ENCODE results near the gene HSP90AB1.

HSP90AB1 gene

GRCh38 chr6:44235891-44236516, 10.9 kb upstream of the HSP90AB1 start:
- DNase-seq: no peak

GRCh38 chr6:44237021-44237812, 9.7 kb upstream of the HSP90AB1 start:
- peak in 11 of 14 donors; percentile 54 to 94 (median 80) for DNase-seq

GRCh38 chr6:44237813-44238433, 9.0 kb upstream of the HSP90AB1 start:
- DNase-seq: peak in 13 of 14 donors; percentile 37 to 87 (median 80)

GRCh38 chr6:44238687-44239350, 8.1 kb upstream of the HSP90AB1 start:
- no peak for DNase-seq

GRCh38 chr6:44243345-44243744, 3.6 kb upstream of the HSP90AB1 start:
- no peak for DNase-seq

GRCh38 chr6:44245391-44245911, 1.4 kb upstream of the HSP90AB1 start:
- peak in 1 of 14 donors; percentile 66 for DNase-seq

- peak; percentile 61 to 95 (median 89) for DNase-seq
Measured at GRCh38 chr6:44245912-44246662, 814 bp upstream of the HSP90AB1 start.

GRCh38 chr6:44247338-44248302, 719 bp downstream of the HSP90AB1 start:
- peak in 12 of 14 donors; percentile 54 to 90 (median 86) for DNase-seq

- no peak for DNase-seq
Measured at GRCh38 chr6:44248579-44248978, 1.7 kb downstream of the HSP90AB1 start.

GRCh38 chr6:44249082-44249748, 2.3 kb downstream of the HSP90AB1 start:
- no peak for DNase-seq

GRCh38 chr6:44250067-44250717, 3.3 kb downstream of the HSP90AB1 start:
- DNase-seq: no peak

- no peak for DNase-seq
Measured at GRCh38 chr6:44250718-44251123, 3.8 kb downstream of the HSP90AB1 start.

GRCh38 chr6:44251576-44252524, 4.9 kb downstream of the HSP90AB1 start:
- DNase-seq: no peak

GRCh38 chr6:44253307-44254101, 6.6 kb downstream of the HSP90AB1 start:
- peak in 1 of 14 donors; percentile 25 for DNase-seq

- DNase-seq: no peak
Measured at GRCh38 chr6:44254191-44255104, 7.5 kb downstream of the HSP90AB1 start.

GRCh38 chr6:44255105-44255808, 8.4 kb downstream of the HSP90AB1 start:
- no peak for DNase-seq
